GM18508 (cell line): ENCODE measurements around the gene DDTL.
"Not testable (repeated sequence)": the region's sequence is repeated elsewhere in the genome, so short reads cannot be mapped to it uniquely, and the experiment has no call there.

ENCODE experiments used
- ATAC-seq: cut with Tn5 transposase; IDR thresholded peaks from one replicate; pipeline ENCODE4 v1.9.1; 2021; ENCODE audit warnings: moderate number of reproducible peaks; ENCODE audit not compliant: insufficient read depth, unreplicated experiment

DDTL gene

DNA sequence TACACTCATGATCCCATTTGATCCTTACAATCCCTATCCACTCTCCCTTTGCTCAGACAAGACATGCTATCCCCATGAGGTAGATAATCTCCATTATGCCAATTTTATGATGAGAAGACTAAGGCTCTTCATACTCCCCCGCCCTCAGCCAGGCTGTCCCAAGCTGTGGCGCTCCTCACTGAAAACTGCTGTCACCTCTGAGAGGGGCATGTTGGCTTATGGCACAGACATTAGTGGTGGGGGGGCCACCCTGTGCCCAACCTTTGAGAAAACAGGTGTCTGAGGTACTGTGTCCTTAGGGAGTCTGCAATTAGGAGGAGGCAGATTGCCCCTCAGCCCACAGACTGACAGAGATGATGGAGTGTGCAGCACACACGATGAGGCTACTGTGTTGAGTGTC lies 2.4 kb downstream of the DDTL start:
- ATAC-seq: no peak

DNA sequence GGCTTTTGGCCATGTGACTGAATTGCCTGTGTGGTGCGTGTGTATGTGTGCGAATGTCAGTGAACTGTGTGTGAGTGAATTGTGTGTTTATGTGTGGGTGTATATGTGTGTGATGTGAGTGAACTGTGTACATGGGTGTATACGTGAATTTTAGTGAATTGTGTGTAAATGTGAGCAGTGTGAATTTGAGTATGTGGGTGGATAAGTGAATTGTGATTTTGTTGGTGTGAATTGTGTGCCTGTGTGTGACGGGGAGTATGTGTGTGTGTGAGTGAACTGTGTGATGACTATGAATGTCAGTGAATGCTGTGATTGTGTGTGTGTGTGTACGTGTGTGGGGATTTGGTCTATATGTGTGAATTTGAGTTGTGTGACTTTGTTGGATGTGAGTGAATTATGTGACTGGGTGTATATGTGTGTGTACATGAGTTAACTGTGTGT lies 3.5 kb downstream of the DDTL start:
- no peak for ATAC-seq

- no peak for ATAC-seq
These were observed 4.3 kb downstream of the DDTL start for GRCh38 chr22:23970816-23971486.

DNA sequence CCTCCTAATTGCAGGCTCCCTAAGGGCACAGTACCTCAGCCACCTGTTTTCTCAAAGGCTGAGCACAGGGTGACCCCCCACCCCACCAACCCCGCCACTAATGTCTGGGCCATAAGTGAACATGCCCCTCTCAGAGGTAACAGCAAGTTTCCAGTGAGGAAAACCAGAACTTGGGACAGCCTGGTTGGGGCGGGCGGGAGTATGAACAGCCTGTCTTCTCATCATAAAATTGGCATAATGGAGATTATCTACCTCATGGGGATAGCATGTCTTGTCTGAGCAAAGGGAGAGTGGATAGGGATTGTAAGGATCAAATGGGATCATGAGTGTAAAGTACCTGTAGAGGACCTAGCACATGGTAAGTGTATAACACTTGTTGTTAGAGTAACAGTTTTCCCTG lies 5.2 kb downstream of the DDTL start:
- ATAC-seq: not testable (repeated sequence)

GRCh38 chr22:23974345-23974744 lies 7.7 kb downstream of the DDTL start, which contains the start of gene DDT:
DDT (minus strand) TSS chr22:23974441; CDS start chr22:23974414, 27 bp downstream.
- ATAC-seq: peak; percentile 53

DNA sequence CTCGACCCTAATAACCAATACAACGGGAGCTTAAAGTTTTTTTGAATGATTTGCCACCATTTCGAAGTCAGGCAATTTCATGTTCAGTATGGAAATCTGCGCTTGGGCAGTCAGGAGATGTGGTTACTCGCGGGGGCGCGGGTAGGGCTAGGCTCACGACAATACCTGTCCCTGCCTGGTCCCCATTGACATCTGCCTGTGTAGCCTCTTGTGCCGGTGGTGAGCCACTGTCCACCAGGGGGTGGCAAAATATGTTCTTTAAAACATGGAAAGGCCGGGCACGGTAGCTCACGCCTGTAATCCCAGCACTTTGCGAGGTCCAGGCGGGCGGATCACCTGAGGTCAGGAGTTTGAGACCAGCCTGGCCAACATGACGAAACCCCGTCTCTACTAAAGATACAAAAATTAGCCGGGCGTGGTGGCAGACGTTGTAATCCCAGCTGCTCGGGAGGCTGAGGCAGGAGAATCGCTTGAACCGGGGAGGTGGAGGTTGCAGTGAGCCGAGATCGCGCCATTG lies 8.2 kb downstream of the DDTL start:
- ATAC-seq: not testable (repeated sequence)

- not testable (repeated sequence) for ATAC-seq
These were observed 10.6 kb downstream of the DDTL start for GRCh38 chr22:23977304-23977703.

GRCh38 chr22:23979557-23980240 lies 13.0 kb downstream of the DDTL start, which contains the start of gene GSTT2:
GSTT2 (plus strand) TSS chr22:23980134.
- not testable (repeated sequence) for ATAC-seq

GRCh38 chr22:23980567-23980966 lies 13.9 kb downstream of the DDTL start:
- not testable (repeated sequence) for ATAC-seq

DNA sequence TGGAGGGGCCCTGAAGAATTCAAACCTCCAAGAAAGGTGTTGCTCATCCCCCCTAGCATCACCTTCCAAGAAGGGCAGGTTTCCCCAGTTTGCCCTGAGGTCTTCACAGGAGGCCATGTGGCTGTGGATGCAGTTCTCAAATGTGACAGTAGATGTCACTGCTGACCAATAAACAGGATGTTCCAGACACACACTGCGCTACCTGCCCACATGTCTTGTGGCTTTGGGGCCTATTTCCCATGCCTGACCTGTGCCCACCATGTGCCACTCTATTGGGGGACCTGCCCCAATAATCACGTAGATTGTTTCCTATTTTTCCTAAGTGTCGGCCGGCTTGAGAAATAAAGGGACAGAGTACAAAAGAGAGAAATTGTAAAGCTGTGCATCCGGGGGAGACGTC lies 17.7 kb downstream of the DDTL start:
- no peak for ATAC-seq

DNA sequence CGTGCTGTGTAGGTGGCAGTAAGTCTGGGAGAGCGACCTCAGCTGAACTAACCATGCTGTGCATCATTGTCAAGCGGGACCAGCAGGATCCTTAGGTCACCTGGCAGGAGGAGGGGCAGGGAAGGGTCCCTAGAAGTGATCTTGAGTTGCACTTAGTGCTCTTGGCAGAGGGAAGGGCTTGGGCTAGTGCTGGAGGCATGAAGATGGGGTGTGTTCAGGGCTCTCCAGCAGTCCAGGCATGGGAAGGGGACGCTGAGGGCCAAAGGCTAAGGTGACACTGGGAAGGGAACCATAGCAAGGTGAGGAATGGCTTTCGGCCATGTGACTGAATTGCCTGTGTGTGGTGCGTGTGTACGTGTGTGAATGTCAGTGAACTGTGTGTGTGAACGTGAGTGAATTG lies 19.4 kb downstream of the DDTL start:
- not testable (repeated sequence) for ATAC-seq

GRCh38 chr22:23986538-23987178 lies 20.0 kb downstream of the DDTL start:
- not testable (repeated sequence) for ATAC-seq

DNA sequence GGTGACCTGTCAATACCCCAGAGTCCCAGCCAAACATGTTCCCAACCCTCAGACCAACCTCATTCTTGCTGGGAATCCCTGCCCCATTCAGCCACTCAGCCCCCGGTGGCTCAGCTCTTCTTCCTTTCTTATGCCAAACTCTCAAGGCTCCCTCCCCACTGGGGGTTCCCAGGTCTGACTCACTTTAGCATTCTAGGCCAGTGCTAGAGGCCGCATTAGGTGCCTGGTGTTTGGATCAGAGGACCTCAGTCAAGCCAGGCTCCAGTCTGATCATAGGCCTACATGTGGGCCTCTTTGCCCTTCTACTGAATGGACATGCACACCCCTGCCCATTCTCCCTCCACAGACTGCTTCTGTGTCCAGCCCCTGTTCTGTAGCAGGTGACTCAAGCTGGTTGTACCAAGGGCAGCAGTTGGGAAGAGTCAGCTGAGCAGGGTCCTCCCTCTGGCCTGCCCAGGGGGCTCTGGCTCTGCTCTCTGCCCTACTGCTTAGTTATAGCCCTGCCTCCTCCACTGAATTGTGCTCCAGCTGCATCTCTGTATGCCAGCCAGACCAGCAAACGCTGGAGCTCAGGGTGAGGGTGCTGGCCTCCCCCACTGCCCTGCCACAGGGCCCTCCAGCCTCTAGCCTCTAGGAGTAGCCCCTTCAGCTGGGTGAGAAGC lies 23.0 kb downstream of the DDTL start:
- ATAC-seq: not testable (repeated sequence)

GRCh38 chr22:23993080-23993479 lies 26.4 kb downstream of the DDTL start:
- not testable (repeated sequence) for ATAC-seq

DNA sequence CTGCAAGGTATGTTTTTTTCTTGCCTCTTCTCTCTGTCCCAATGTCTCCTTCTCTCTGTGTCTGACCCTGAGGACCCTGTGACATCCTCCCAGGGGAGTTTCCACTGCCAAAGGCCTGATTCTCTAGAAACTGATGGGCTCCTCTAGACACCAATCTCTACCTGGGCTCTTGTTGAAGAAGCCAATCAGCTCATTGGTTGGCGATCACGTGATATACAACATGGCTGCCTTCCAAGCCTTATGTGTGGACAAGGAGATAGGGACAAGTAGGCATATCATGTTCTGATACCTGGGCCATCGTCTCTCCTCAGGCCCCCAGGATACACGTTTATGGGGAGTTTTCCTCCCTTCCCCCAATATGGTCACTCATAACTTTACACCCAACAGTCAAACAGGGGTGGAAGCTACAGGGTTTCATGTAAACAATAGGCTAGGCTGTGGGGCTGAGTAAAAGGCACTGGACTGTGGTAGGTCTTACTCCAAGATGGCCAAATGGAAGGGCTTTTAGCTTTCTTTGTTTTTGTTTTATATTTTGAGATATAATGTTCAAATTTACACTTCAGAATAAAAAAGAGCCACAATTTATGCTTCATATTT lies 27.0 kb downstream of the DDTL start:
- not testable (repeated sequence) for ATAC-seq

- no peak for ATAC-seq
These were observed 30.4 kb downstream of the DDTL start for GRCh38 chr22:23997092-23997491.

DNA sequence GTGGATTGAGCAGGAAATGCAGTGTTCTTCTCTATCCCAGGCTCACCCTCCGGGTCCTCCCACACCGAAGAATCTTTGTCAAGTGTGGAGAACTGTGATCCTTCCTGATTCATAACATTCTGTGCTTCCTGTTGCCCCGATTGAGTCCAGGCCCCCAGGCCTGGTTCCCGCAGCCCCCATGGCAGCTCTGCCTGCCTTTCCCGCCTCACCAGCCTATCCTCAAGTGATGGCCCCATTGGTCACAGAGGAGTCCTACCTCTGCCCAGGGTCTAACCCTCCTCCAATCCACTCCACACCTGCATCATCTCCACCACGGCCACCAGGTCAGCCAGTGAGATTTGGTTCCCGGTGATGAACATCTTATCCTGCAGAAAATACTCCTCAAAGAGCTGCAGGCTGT lies 33.1 kb downstream of the DDTL start:
- ATAC-seq: not testable (repeated sequence)

GRCh38 chr22:24001314-24001713 lies 34.6 kb downstream of the DDTL start:
- no peak for ATAC-seq

DNA sequence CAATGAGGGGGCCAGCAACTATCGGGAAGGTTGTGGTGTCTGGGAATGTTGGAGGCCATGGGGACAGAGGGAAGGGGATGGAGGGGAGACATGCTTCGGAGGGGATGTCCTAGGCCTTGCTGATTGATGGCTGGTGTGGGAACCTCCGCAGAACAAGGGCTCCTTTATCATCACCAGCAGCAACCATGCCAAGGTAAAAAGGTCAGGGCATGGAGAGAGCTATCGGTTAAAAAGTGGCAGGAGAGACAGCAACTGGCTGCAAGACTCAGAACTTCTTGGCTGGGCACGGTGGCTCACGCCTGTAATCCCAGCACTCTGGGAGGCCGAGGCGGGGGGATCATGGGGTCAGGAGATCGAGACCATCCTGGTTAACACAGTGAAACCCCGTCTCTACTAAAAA lies 35.6 kb downstream of the DDTL start:
- ATAC-seq: no peak

GRCh38 chr22:24002851-24003250 lies 36.2 kb downstream of the DDTL start:
- no peak for ATAC-seq
